Measurements from ENCODE around the gene USP28.
"Not testable (repeated sequence)": the region's sequence is repeated elsewhere in the genome, so short reads cannot be mapped to it uniquely, and the experiment has no call there.

USP28 gene

DNA sequence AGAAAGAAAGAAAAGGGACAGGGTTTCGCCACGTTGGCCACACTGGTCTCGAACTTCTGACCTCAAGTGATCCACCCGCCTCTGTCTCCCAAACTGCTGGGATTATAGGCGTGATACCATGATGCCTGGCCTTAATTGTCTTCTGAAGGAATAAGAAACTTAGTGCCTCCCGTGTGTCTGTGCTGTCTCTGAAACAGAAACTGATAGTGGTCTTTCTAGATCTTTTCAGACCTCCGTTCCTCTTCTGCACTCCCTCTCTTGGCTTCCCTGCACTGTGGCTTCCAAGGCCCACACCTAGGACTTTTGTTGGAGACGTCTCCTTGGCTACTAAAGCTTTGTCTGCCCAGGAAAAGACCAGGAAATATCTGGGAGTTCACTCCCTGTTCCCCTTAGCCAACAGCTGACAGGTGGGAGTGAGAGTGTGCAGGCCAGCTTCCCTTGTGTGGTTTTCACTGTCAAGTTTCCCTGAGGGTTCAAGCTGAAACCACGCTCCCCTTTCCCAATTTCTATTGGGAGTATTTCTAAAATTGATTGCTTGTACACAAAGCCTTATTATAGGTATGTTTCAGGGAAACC lies 19.1 kb upstream of the USP28 start:
- no peaks in the 10 kb centered on the region for H3K9me3 Mint-ChIP-seq
- no peaks in the 10 kb centered on the region for H3K4me1 Mint-ChIP-seq (ENCODE audit: low read depth)
- H3K36me3 Mint-ChIP-seq (ENCODE audit: low read depth), result no peaks in the 10 kb centered on the region
- H3K27me3 Mint-ChIP-seq, result no peaks in the 10 kb centered on the region
- H3K27ac Mint-ChIP-seq, result no peak overlapping the region
- no peak overlapping the region for H3K4me3 Mint-ChIP-seq

DNA sequence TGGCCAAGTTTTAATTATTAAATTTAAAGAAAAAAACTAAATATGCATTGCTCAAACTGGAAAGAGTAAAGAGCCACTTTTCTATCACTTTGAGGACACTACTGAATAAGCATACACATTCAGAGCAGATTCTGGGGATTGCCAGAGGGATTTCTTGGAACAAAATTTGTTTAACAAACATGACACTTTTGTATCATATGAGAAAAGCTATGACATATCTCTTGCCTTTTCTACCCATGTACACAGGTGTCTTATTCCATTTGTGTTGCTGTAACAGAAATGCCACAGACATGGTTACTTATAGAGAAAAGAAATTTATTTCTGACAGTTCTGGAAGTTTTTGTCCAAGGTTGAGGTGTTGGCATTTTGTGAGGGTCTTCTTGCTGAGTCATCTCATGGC lies 13.5 kb upstream of the USP28 start:
- no peaks in the 10 kb centered on the region for H3K27me3 Mint-ChIP-seq
- H3K27ac Mint-ChIP-seq, result no peak overlapping the region
- H3K9me3 Mint-ChIP-seq, result no peaks in the 10 kb centered on the region
- H3K4me1 Mint-ChIP-seq (ENCODE audit: low read depth), result no peaks in the 10 kb centered on the region
- H3K4me3 Mint-ChIP-seq, result no peak overlapping the region
- H3K36me3 Mint-ChIP-seq (ENCODE audit: low read depth), result no peaks in the 10 kb centered on the region

DNA sequence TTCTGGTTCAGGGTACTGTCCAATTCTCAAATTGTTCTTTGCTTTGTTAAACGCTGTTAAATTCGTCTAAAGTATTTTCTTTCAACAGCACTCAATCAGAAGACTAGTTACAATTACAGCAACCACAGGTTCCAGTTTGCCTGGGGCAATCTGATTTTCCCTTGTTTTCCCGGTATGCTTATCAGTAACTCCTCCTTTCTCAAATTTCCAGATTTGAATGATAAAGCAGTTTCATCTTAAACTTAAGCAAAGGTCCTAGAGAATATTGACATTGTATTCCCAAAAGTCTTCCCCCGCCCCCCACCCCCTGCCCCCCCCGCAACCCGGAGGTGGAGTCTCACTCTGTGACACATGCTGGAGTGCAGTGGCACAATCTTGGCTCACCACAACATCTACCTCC lies 10.5 kb upstream of the USP28 start:
- H3K27ac Mint-ChIP-seq, result no peak overlapping the region
- H3K4me1 Mint-ChIP-seq (ENCODE audit: low read depth), result no peaks in the 10 kb centered on the region
- H3K27me3 Mint-ChIP-seq, result no peaks in the 10 kb centered on the region
- no peaks in the 10 kb centered on the region for H3K9me3 Mint-ChIP-seq
- H3K4me3 Mint-ChIP-seq, result no peak overlapping the region
- H3K36me3 Mint-ChIP-seq (ENCODE audit: low read depth), result no peaks in the 10 kb centered on the region

DNA sequence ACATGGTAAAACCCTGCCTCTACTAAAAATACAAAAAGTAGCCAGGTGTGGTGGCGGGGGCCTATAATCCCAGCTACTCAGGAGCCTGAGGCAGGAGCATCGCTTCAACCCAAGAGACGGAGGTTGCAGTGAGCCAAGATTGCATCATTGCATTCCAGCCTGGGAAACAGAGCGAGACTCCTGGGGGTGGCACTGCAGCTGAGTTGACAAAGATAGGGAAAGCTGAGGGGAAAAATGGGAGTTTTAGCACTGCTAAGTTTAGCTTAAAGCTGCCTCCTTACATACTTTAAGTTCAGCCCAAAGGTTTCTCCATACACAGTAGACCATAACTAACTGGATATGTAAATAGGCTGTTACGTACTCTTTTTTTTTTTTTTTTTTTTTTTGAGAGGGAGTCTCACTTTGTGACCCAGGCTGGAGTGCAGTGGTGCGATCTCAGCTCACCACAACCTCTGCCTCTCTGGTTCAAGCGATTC lies 9.0 kb upstream of the USP28 start:
- no peaks in the 10 kb centered on the region for H3K27me3 Mint-ChIP-seq
- no peaks in the 10 kb centered on the region for H3K9me3 Mint-ChIP-seq
- no peak overlapping the region for H3K27ac Mint-ChIP-seq
- H3K4me1 Mint-ChIP-seq (ENCODE audit: low read depth), result no peaks in the 10 kb centered on the region
- H3K36me3 Mint-ChIP-seq (ENCODE audit: low read depth), result no peaks in the 10 kb centered on the region
- H3K4me3 Mint-ChIP-seq, result no peak overlapping the region

DNA sequence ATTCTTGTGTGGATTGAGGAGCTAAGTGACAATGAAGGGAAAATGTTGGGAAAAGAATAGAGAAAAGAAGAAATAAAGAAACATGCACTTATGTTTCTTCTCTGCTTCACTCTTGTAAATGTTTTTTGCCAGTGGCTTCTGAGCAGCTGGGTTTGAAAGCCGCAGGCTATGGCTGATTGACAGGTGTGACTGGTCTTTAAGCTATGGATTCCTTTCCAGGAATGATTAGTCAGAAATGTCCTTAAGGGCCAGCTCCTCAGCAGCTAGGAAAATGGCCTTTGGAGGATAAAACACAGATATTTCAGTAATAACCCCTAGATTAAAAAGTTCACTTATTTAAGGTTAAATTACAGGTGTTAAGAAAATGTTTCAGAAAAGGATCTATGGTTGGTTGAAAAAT lies 6.5 kb upstream of the USP28 start:
- peaks cover 8% of the 10 kb centered on the region for H3K4me1 Mint-ChIP-seq (ENCODE audit: low read depth)
- H3K4me3 Mint-ChIP-seq, result no peak overlapping the region
- no peaks in the 10 kb centered on the region for H3K9me3 Mint-ChIP-seq
- H3K27me3 Mint-ChIP-seq, result no peaks in the 10 kb centered on the region
- H3K27ac Mint-ChIP-seq, result no peak overlapping the region
- no peaks in the 10 kb centered on the region for H3K36me3 Mint-ChIP-seq (ENCODE audit: low read depth)

DNA sequence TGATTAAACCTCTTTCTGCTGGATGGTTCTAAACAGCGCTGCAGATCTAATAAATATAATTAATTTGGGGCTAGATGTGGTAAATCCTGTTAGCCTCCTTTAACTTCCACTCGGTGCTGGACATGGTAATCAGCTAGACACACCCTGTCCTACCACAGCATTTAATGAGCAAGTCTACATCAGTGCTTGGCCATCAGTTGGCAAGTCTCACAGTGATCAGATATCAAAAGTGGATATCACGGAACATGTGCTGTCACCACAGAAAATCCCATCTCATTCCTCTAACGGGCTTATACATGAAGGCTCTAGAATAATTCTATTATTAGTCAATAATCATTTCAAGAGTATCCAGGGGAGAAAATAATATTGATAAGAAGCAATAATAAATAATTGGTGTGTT lies 5.6 kb upstream of the USP28 start:
- Mint-ChIP-seq H3K4me3 (no peak overlapping the region), H3K4me1 (ENCODE audit: low read depth) (peaks cover 16% of the 10 kb centered on the region), H3K27me3 (no peaks in the 10 kb centered on the region), H3K27ac (no peak overlapping the region), H3K9me3 (no peaks in the 10 kb centered on the region), H3K36me3 (ENCODE audit: low read depth) (no peaks in the 10 kb centered on the region)

DNA sequence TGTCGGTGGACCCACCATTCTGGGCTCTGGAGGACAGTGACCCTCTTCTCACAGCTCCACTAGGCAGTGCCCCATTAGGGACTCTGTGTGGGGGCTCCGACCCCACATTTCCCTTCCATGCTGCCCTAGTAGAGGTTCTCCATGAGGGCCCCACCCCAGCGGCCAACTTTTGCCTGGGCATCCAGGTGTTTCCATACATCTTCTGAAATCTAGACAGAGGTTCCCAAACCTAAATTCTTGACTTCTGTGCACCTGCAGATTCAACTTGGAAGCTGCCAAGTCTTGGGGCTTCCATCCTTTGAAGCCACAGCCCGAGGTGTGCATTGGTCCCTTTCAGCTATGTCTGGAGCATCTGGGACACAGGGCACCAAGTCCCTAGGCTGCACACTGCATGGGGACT lies 4.1 kb upstream of the USP28 start:
- not testable (repeated sequence) for H3K36me3 Mint-ChIP-seq (ENCODE audit: low read depth); H3K27me3 Mint-ChIP-seq; H3K4me3 Mint-ChIP-seq; H3K9me3 Mint-ChIP-seq; H3K27ac Mint-ChIP-seq
- H3K4me1 Mint-ChIP-seq (ENCODE audit: low read depth), result peaks cover 22% of the 10 kb centered on the region

DNA sequence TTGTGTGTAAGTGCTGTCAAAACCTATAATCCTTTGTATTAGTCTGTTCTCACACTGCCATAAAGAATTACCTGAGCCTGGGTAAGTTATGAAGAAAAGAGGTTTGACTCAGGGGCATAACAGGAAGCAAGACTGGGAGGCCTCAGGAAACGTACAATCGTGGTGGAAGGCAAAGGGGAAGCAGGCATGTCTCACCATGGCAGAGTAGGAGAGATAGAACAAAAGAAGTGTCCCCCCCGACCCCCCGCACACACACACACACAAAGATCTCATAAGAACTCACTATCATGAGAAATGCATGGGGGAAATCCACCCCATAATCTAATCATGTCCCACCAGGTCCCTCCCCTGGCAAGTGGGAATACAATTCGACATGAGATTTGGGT lies 2.3 kb upstream of the USP28 start:
- peaks cover 38% of the 10 kb centered on the region for H3K4me1 Mint-ChIP-seq (ENCODE audit: low read depth)
- peaks cover 4% of the 10 kb centered on the region for H3K36me3 Mint-ChIP-seq (ENCODE audit: low read depth)
- no peak overlapping the region for H3K4me3 Mint-ChIP-seq
- H3K9me3 Mint-ChIP-seq, result no peaks in the 10 kb centered on the region
- no peaks in the 10 kb centered on the region for H3K27me3 Mint-ChIP-seq
- H3K27ac Mint-ChIP-seq, result no peak overlapping the region

DNA sequence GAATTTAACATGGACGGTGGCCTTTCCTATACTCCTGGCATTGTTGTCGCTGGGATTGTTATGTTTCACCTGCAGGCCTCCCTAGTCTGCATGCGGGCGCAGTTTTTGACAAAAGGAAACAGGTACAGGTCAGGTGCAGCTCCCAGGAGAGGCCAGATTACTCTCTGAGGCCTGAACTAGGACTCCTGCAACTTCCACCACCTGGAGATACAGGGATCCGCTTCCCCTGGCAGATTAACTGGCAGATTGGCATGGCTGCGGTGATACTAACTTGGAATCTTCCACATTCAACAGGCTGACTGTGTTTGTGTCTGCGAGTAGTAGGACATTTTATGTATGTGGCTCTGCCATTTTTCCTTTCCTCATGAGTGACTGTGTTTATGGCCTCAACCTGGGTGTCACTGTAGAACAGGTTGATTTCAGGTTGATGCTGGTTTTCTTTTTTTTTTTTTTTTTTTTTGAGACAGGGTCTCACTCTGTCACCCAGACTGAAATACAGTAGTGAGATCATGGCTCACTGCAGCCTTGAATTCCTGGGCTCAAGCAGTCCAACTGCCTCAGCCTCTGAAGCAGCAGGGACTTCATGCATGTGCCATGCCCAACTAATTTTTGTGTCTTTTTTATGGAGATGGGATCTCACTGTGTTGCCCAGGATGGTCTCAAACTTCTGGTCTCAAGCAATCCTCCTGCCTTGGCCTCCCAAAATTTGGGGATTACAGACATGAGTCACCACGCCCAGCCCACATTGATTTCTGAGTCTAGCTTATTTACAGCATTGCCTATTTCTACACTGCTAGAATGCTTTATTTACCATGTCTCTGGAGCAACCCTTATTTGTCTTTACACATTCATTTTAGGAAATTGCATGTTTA lies 1.7 kb upstream of the USP28 start:
- H3K36me3 Mint-ChIP-seq (ENCODE audit: low read depth), result peaks cover 4% of the 10 kb centered on the region
- H3K9me3 Mint-ChIP-seq, result no peaks in the 10 kb centered on the region
- H3K4me1 Mint-ChIP-seq (ENCODE audit: low read depth), result peaks cover 39% of the 10 kb centered on the region
- H3K4me3 Mint-ChIP-seq, result no peak overlapping the region
- H3K27ac Mint-ChIP-seq, result no peak overlapping the region
- no peaks in the 10 kb centered on the region for H3K27me3 Mint-ChIP-seq

DNA sequence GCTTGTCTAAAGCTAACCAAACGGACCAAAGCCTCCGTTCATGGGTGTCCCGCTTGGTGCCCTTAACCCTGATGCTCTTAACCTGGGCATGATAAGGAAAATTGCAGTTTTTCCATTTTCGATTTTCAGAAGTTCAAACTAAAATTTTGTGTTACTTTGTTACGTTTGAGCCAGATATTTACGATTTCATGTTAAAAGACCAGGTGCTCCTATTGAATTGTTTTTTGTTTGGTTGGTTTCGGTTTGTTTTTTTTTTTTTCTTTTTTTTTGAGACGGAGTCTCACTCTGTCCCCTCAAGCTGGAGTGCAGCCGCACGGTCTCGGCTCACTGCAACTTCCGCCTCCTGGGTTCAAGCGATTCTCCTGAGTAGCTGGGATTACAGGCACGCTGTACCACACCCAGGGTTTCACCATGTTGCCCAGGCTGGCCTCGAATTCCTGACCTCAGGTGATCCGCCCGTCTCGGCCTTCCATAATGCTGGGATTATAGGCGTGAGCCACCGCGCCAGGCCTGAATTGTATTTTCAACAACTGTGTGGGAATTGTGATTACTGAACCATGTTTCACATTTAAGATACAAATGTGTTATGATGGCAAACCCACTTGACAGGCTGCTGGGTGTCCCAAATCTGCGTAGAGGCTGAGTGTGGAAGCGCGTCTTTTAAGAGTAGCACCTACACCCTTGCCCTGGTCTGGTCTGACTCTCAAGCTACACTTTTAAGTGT lies 864 bp upstream of the USP28 start:
- peaks cover 4% of the 10 kb centered on the region for H3K36me3 Mint-ChIP-seq (ENCODE audit: low read depth)
- H3K9me3 Mint-ChIP-seq, result no peaks in the 10 kb centered on the region

DNA sequence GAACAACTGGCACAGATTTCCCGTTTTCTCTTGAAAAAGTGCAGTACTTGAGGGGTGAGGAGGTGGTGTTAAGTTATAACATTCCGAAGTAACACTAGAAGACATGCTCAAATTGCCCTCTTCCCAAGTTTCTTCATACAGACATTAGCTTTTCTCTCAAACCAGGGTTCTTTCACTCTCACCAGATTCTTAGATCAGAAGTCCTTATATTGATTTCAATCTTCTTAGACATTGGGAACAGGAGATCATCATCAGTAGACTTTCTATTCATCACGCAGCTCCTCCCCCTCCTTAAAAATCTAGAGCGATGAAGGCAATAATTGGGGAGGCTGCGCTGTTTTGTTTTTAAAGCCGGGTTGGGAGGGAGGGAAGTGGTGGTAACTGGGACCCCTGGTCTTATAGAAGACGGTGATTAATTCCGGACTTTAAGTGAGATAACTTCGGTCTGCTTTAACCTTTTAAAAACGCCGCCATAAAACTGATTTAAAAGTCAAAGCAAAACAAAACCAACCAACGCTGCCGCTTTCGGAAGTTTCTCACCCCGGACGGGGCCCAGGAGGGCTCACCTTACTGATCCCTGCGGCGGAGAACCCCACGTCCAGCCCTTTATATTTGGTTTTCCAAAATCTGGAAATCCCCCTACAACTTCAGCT lies 665 bp downstream of the USP28 start:
- Mint-ChIP-seq H3K4me1 (ENCODE audit: low read depth) (peaks cover 39% of the 10 kb centered on the region), H3K36me3 (ENCODE audit: low read depth) (peaks cover 4% of the 10 kb centered on the region), H3K9me3 (no peaks in the 10 kb centered on the region), H3K27ac (peak overlapping the region; percentile 83), H3K27me3 (no peaks in the 10 kb centered on the region), H3K4me3 (peak overlapping the region; percentile 95)

More for the DNA sequence above, 864 bp upstream of the USP28 start:
- H3K4me3 Mint-ChIP-seq, result peak overlapping the region; percentile 88
- H3K27me3 Mint-ChIP-seq, result no peaks in the 10 kb centered on the region
- peaks cover 39% of the 10 kb centered on the region for H3K4me1 Mint-ChIP-seq (ENCODE audit: low read depth)
- peak overlapping the region; percentile 94 for H3K27ac Mint-ChIP-seq

DNA sequence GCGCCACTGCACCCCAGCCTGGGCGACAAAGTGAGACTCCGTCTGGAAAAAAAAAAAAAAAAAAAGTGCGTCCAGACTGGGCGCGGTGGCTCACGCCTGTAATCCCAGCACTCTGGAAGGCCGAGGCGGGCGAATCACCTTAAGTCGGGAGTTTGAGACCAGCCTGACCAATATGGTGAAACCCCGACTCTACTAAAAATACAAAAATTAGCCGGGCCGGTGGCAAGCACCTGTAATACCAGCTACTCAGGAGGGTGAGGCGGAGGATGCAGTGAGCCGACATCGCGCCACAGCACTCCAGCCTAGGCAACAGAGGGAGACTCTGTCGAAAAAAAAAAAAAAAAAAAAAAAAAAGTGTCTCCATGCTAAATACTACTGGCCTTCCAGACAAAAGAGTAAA lies 1.3 kb downstream of the USP28 start:
- H3K9me3 Mint-ChIP-seq, result no peaks in the 10 kb centered on the region
- H3K4me1 Mint-ChIP-seq (ENCODE audit: low read depth), result peaks cover 39% of the 10 kb centered on the region
- peak overlapping the region; percentile 83 for H3K27ac Mint-ChIP-seq
- peaks cover 4% of the 10 kb centered on the region for H3K36me3 Mint-ChIP-seq (ENCODE audit: low read depth)
- H3K27me3 Mint-ChIP-seq, result no peaks in the 10 kb centered on the region
- H3K4me3 Mint-ChIP-seq, result peak overlapping the region; percentile 95

DNA sequence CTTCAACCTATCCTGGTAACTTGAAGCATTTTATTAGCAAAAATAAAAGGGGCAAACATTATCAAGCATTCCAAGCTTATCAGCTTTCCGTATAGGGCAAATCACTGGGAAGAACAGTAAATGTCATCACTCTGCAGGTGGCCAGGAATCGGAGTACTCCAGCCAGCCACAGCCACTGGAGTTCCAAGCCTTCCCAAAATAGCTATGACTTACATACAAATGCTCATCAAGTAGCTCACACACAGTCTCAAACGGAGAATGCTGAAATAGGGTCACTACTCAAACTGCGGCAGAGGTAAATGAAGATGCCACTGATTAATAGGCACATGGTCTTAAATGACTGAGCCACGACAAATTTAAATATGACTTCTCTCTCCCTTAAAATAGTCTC lies 2.1 kb downstream of the USP28 start:
- H3K4me3 Mint-ChIP-seq, result peak overlapping the region; percentile 40
- no peaks in the 10 kb centered on the region for H3K9me3 Mint-ChIP-seq
- H3K27ac Mint-ChIP-seq, result no peak overlapping the region
- peaks cover 43% of the 10 kb centered on the region for H3K4me1 Mint-ChIP-seq (ENCODE audit: low read depth)
- peaks cover 4% of the 10 kb centered on the region for H3K36me3 Mint-ChIP-seq (ENCODE audit: low read depth)
- no peaks in the 10 kb centered on the region for H3K27me3 Mint-ChIP-seq

DNA sequence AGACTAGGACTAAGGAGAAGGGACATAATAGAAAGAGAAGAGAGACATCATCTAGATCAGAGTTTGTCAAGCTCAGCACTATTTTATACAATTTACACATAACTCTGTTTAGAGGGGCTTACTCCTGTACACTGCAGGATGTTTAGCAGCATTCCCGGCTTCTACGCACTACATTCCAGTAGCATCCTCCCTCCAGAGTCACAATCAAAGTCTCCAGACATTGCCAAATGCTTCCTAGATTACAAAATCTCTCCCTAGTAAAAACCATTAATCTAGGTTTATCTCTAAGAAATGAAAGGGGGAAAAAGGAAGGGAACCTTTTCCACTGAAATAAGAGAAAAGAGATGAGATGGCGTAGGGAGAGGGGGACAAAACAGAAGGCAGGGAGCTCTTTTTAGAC lies 4.0 kb downstream of the USP28 start:
- Mint-ChIP-seq H3K4me1 (ENCODE audit: low read depth) (peaks cover 44% of the 10 kb centered on the region), H3K27me3 (no peaks in the 10 kb centered on the region), H3K4me3 (no peak overlapping the region), H3K36me3 (ENCODE audit: low read depth) (peaks cover 14% of the 10 kb centered on the region), H3K27ac (no peak overlapping the region), H3K9me3 (no peaks in the 10 kb centered on the region)
